ENCODE measurements around the gene PCBP4.

The PCBP4 gene

DNA sequence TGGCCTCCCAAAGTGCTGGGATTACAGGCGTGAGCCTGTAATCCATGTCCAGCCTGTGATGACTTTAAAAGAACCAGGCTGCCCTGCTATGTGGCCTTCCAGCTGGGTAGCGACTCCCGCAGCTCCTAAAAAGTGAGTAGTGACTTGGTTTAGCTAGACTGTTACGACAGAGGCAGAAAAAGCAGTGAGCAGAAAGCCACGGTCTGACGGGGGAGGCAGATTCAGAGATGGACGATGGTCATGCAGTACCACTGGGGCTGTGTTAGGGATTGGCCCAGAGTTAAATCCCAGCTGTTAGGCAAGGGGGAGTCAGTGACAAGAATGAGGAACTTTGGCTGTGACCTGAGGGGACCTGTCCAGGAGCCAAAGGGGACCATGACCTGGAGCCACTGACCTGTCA, 31.5 kb upstream of the PCBP4 start:
- no peaks in the 10 kb centered on the region for H3K9me3 ChIP-seq (ENCODE audit: insufficient read depth, low read length)
- no peak overlapping the region for H3K9ac ChIP-seq (ENCODE audit: low read length)
- peaks cover 11% of the 10 kb centered on the region for H3F3A ChIP-seq (ENCODE audit: insufficient read depth)
- H3K4me2 ChIP-seq (ENCODE audit: low read depth, low read length, poor library complexity, severe bottlenecking): no peak overlapping the region
- no peak overlapping the region for H2AFZ ChIP-seq (ENCODE audit: low read depth, low read length, severe bottlenecking)
- no peak overlapping the region for H3K4me3 ChIP-seq (ENCODE audit: insufficient read depth, low read length, poor library complexity, severe bottlenecking)
- peaks cover 13% of the 10 kb centered on the region for H3K36me3 ChIP-seq (ENCODE audit: low read length)
- H3K9me2 ChIP-seq (replicated peaks; ENCODE audit: insufficient read depth, low read length): no peaks in the 10 kb centered on the region
- no peaks in the 10 kb centered on the region for H3K27me3 ChIP-seq (ENCODE audit: low read length)
- H3K27ac ChIP-seq (ENCODE audit: low read depth, low read length): no peak overlapping the region
- no peak for TF ChIP-seq EZH2phosphoT487 (conservative IDR thresholded peaks at IDR 0.05; ENCODE audit: low read length)
- TF ChIP-seq, protein P1, sequence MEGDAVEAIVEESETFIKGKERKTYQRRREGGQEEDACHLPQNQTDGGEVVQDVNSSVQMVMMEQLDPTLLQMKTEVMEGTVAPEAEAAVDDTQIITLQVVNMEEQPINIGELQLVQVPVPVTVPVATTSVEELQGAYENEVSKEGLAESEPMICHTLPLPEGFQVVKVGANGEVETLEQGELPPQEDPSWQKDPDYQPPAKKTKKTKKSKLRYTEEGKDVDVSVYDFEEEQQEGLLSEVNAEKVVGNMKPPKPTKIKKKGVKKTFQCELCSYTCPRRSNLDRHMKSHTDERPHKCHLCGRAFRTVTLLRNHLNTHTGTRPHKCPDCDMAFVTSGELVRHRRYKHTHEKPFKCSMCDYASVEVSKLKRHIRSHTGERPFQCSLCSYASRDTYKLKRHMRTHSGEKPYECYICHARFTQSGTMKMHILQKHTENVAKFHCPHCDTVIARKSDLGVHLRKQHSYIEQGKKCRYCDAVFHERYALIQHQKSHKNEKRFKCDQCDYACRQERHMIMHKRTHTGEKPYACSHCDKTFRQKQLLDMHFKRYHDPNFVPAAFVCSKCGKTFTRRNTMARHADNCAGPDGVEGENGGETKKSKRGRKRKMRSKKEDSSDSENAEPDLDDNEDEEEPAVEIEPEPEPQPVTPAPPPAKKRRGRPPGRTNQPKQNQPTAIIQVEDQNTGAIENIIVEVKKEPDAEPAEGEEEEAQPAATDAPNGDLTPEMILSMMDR (IDR thresholded peaks at IDR 0.05; ENCODE audit: insufficient read depth, low read length, poor library complexity, severe bottlenecking): no peak
- H4K20me1 ChIP-seq (ENCODE audit: low read depth, low read length): no peaks in the 10 kb centered on the region
- H3K79me2 ChIP-seq (ENCODE audit: insufficient read depth, low read length): peaks cover 17% of the 10 kb centered on the region

DNA sequence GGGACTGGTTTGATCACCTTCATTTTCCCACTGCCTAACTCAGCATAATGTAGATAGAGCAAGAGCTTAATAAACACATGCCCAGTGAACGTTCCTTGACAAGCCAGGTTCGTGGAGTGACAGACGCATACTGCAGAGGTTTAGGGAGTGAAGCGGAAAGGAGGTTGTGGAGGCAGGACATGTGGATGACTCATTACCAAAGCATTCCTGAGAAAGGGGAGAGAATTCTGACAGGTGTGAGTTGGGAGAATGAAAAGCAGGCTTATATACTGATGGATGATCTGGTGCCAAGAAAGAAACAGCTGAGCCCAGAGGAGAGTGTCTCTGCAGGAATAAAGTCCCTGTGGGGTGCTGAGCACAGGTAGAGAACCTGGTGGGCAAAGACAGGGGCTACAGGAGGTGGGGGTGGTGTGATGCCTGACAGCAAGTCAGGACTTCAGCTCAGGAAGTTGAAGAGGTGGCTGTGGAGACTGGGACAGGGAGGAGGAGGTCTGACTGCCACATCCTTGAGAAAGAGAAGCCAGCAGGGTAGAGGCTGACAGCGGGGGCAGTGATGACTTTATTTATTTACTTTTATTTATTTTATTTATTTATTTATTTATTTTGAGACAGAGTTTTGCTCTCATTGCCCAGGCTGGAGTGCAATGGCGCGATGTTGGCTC, 30.8 kb upstream of the PCBP4 start:
- H3K27me3 ChIP-seq (ENCODE audit: low read length): no peaks in the 10 kb centered on the region
- no peak overlapping the region for H3K27ac ChIP-seq (ENCODE audit: low read depth, low read length)
- no peaks in the 10 kb centered on the region for H3K9me2 ChIP-seq (replicated peaks; ENCODE audit: insufficient read depth, low read length)
- H3K79me2 ChIP-seq (ENCODE audit: insufficient read depth, low read length): peaks cover 20% of the 10 kb centered on the region
- H3F3A ChIP-seq (ENCODE audit: insufficient read depth): peaks cover 11% of the 10 kb centered on the region
- H3K9me3 ChIP-seq (ENCODE audit: insufficient read depth, low read length): no peaks in the 10 kb centered on the region
- TF ChIP-seq, protein P1 (IDR thresholded peaks at IDR 0.05; ENCODE audit: insufficient read depth, low read length, poor library complexity, severe bottlenecking): no peak
- TF ChIP-seq EZH2phosphoT487 (conservative IDR thresholded peaks at IDR 0.05; ENCODE audit: low read length): no peak
- H3K36me3 ChIP-seq (ENCODE audit: low read length): peaks cover 13% of the 10 kb centered on the region
- no peak overlapping the region for H3K4me3 ChIP-seq (ENCODE audit: insufficient read depth, low read length, poor library complexity, severe bottlenecking)
- H3K9ac ChIP-seq (ENCODE audit: low read length): 0 out of 2 replicates have a peak overlapping the region, but pooled peaks have one; percentile 3
- no peaks in the 10 kb centered on the region for H4K20me1 ChIP-seq (ENCODE audit: low read depth, low read length)
- no peak overlapping the region for H2AFZ ChIP-seq (ENCODE audit: low read depth, low read length, severe bottlenecking)
- no peak overlapping the region for H3K4me2 ChIP-seq (ENCODE audit: low read depth, low read length, poor library complexity, severe bottlenecking)

DNA sequence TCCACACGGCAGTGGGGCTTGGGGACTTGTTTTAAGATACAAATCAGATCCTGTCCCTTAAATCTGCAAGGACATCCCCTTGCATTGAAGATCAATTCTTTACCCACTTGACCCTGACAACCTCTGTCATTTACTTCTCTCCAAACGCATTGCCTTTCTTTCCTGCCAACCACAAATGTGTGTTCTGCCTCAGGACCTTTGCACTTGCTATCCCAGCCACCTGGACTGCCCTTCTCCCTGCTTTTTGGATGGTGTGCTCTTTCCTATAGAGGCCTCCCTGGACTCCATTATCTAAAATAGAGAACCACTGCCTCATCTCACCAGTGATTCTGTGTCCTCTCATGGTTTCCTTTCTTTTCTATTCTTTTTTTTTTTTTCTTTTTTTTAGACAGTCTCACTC, 29.9 kb upstream of the PCBP4 start:
- Histone ChIP-seq H3K4me3 (ENCODE audit: insufficient read depth, low read length, poor library complexity, severe bottlenecking) (no peak overlapping the region), H3F3A (ENCODE audit: insufficient read depth) (peaks cover 18% of the 10 kb centered on the region), H4K20me1 (ENCODE audit: low read depth, low read length) (no peaks in the 10 kb centered on the region), H3K27me3 (ENCODE audit: low read length) (no peaks in the 10 kb centered on the region), H3K9me3 (ENCODE audit: insufficient read depth, low read length) (no peaks in the 10 kb centered on the region), H3K79me2 (ENCODE audit: insufficient read depth, low read length) (peaks cover 20% of the 10 kb centered on the region), H3K36me3 (ENCODE audit: low read length) (peaks cover 21% of the 10 kb centered on the region), H3K27ac (ENCODE audit: low read depth, low read length) (no peak overlapping the region), H3K9me2 (replicated peaks; ENCODE audit: insufficient read depth, low read length) (no peaks in the 10 kb centered on the region), H3K9ac (ENCODE audit: low read length) (no peak overlapping the region), H2AFZ (ENCODE audit: low read depth, low read length, severe bottlenecking) (no peak overlapping the region), H3K4me2 (ENCODE audit: low read depth, low read length, poor library complexity, severe bottlenecking) (no peak overlapping the region)
- TF ChIP-seq EZH2phosphoT487 (conservative IDR thresholded peaks at IDR 0.05; ENCODE audit: low read length): no peak
- TF ChIP-seq, protein P1 (IDR thresholded peaks at IDR 0.05; ENCODE audit: insufficient read depth, low read length, poor library complexity, severe bottlenecking): no peak
